Lung (tissue), 12 donors: ENCODE data around the gene ZFAND6. TPM values are rescaled to one million over a fixed set of nuclear protein-coding genes. Genes with fewer than 3 reads are reported as not detected.
A peak's percentile ranks its signal among the peaks of the same experiment; 100 is the strongest.

Source experiments
- ATAC-seq: fragments of 200-7000 bp; cut with Tn5 transposase; one replicate; pipeline ENCODE4 v1.9.1; 2020; ENCODE audit warnings: moderate number of reproducible peaks; ENCODE audit not compliant: insufficient read depth, low FRiP score
- DNase-seq, 3 donors: peaks; one replicate each; pipeline ENCODE4 v3.0.0-alpha.2; 2013 to 2017
- H3K27ac ChIP-seq, 2 donors: one replicate each; pipeline ENCODE4 v1.5.1; 2013; ENCODE audit warnings: mild to moderate bottlenecking in 2 of 2, moderate library complexity in 2 of 2, control low read depth in 1 of 2, inconsistent platforms in 1 of 2, low read depth in 1 of 2, low read length in 1 of 2
- H3K27me3 ChIP-seq, 3 donors: one replicate each; pipeline ENCODE4 v1.5.1; 2013; ENCODE audit warnings: low read length in 2 of 3; ENCODE audit not compliant: control insufficient read depth in 3 of 3, insufficient read depth in 3 of 3
- H3K36me3 ChIP-seq, 4 donors: one replicate each; pipeline ENCODE4 v1.5.1; 2013; ENCODE audit warnings: low read length in 4 of 4, mild to moderate bottlenecking in 1 of 4, moderate library complexity in 1 of 4; ENCODE audit not compliant: control insufficient read depth in 4 of 4, insufficient read depth in 4 of 4
- H3K4me1 ChIP-seq, 5 donors: one replicate each; pipeline ENCODE4 v1.5.1; 2013; ENCODE audit warnings: low read length in 5 of 5, mild to moderate bottlenecking in 2 of 5, moderate library complexity in 1 of 5; ENCODE audit not compliant: control insufficient read depth in 5 of 5, insufficient read depth in 5 of 5
- H3K4me3 ChIP-seq: one replicate; pipeline ENCODE4 v1.5.1; 2013; ENCODE audit warnings: mild to moderate bottlenecking, control low read depth, moderate library complexity
- H3K9ac ChIP-seq, 2 donors: one replicate each; pipeline ENCODE4 v1.5.1; 2013; ENCODE audit warnings: low read length in 2 of 2, control low read depth in 1 of 2; ENCODE audit not compliant: insufficient read depth in 1 of 2
- H3K9me3 ChIP-seq, 4 donors: one replicate each; pipeline ENCODE4 v1.5.1; 2013; ENCODE audit warnings: low read length in 3 of 4, mild to moderate bottlenecking in 1 of 4, moderate library complexity in 1 of 4; ENCODE audit not compliant: control insufficient read depth in 4 of 4, insufficient read depth in 3 of 4
- CTCF ChIP-seq: IDR thresholded peaks from 2 replicates; pipeline ENCODE4 v1.5.1; 2012; ENCODE audit warnings: mild to moderate bottlenecking; ENCODE audit errors: control extremely low read depth, extremely low read depth
- WGBS, 2 donors: extraction: QIAGEN DNeasy Blood & Tissue Kit; methylation state at CpG; one replicate each; pipeline ENCODE4 v1.1.7; 2013; 5-methylcytosine and 5-hydroxymethylcytosine counted together
- polyA plus RNA-seq, 2 donors: library from polyadenylated mRNA; stranded (reverse); fragments of 200-250 nt; gene quantifications; one replicate each; pipeline ENCODE4 v1.2.1, GENCODE V29; 2013
- total RNA-seq, 2 donors: library from RNA; depleted of rRNA in 1 of 2; stranded (reverse); fragments of >200 nt in 1 of 2; gene quantifications; one replicate each; pipeline ENCODE4 v1.2.1, GENCODE V29; 2014 to 2021
- donor health status: control.
- donor health status: control.
- donor health status: Bipolar disorder and iron deficiency.
- donor health status: healthy.
- donor health status: DM: yes; HTN: yes; CAD: no.

Gene ZFAND6
- total and polyA plus RNA-seq, 4 donors = 49.6 to 160 (median 81.4) TPM

GRCh38 chr15:80061582-80061981 is 2.1 kb downstream of the ZFAND6 start:
- peaks cover 0 to 23% (median 3%) of the 10 kb centered on the region in 5 donors for H3K4me1 ChIP-seq
- no peaks in the 10 kb centered on the region for H3K9me3 ChIP-seq
- H3K36me3 ChIP-seq = no peaks in the 10 kb centered on the region
- H3K27ac ChIP-seq = no peak overlapping the region
- H3K9ac ChIP-seq = no peak overlapping the region
- peaks cover 0 to 7% (median 3%) of the 10 kb centered on the region in 3 donors for H3K27me3 ChIP-seq
- no peak overlapping the region for H3K4me3 ChIP-seq
- WGBS, 2 donors = 23 to 33% methylated on average over 5 of the region's 5 CpGs
- TF ChIP-seq CTCF = no peak
- ATAC-seq = no peak
- DNase-seq = peak in 2 of 3 donors; percentile 34

GRCh38 chr15:80066912-80067311 is 7.4 kb downstream of the ZFAND6 start:
- Histone ChIP-seq H3K4me1 (peaks cover 0 to 24% (median 7%) of the 10 kb centered on the region in 5 donors), H3K9ac (no peak overlapping the region), H3K27ac (no peak overlapping the region), H3K9me3 (no peaks in the 10 kb centered on the region), H3K4me3 (no peak overlapping the region), H3K27me3 (no peaks in the 10 kb centered on the region), H3K36me3 (no peaks in the 10 kb centered on the region)
- TF ChIP-seq CTCF = no peak
- no peak for DNase-seq
- ATAC-seq = no peak

- peaks cover 0 to 29% (median 7%) of the 10 kb centered on the region in 5 donors for H3K4me1 ChIP-seq
- no peaks in the 10 kb centered on the region for H3K9me3 ChIP-seq
- WGBS, 2 donors = 85% methylated on average over 11 of the region's 11 CpGs
- H3K36me3 ChIP-seq = no peaks in the 10 kb centered on the region
- ATAC-seq = no peak
- no peak overlapping the region for H3K9ac ChIP-seq
- TF ChIP-seq CTCF = no peak
- H3K4me3 ChIP-seq = no peak overlapping the region
- no peaks in the 10 kb centered on the region for H3K27me3 ChIP-seq
- DNase-seq = no peak
- H3K27ac ChIP-seq = no peak overlapping the region
Observed at GRCh38 chr15:80068578-80068977, 9.1 kb downstream of the ZFAND6 start.

GRCh38 chr15:80070840-80071239 is 11.4 kb downstream of the ZFAND6 start:
- H3K4me1 ChIP-seq = peaks cover 0 to 43% (median 9%) of the 10 kb centered on the region in 5 donors

More at GRCh38 chr15:80070840-80071239, 11.4 kb downstream of the ZFAND6 start:
- Histone ChIP-seq H3K36me3 (no peaks in the 10 kb centered on the region), H3K9ac (peak overlapping the region in 1 of 2 donors; percentile 40), H3K27me3 (no peaks in the 10 kb centered on the region), H3K4me3 (no peak overlapping the region), H3K9me3 (no peaks in the 10 kb centered on the region), H3K27ac (no peak overlapping the region)
- DNase-seq = peak; percentile 17 to 80 (median 70)
- ATAC-seq = no peak
- TF ChIP-seq CTCF = no peak
